ENCODE results near the gene PHACTR1.

Gene PHACTR1

GRCh38 chr6:13283331-13283730 lies 566.8 kb downstream of the PHACTR1 start:
- DNase-seq (ENCODE audit: low read depth, low spot score) = no peak

- no peak for DNase-seq (ENCODE audit: low read depth, low spot score)
These were observed 568.1 kb downstream of the PHACTR1 start for GRCh38 chr6:13284646-13285045.

GRCh38 chr6:13285705-13286104 lies 569.1 kb downstream of the PHACTR1 start:
- no peak for DNase-seq (ENCODE audit: low read depth, low spot score)

- DNase-seq (ENCODE audit: low read depth, low spot score) = no peak
These were observed 569.6 kb downstream of the PHACTR1 start for GRCh38 chr6:13286181-13286580.

GRCh38 chr6:13287104-13287503 lies 570.5 kb downstream of the PHACTR1 start:
- DNase-seq (ENCODE audit: low read depth, low spot score) = no peak

GRCh38 chr6:13288481-13288880 lies 571.9 kb downstream of the PHACTR1 start:
- no peak for DNase-seq (ENCODE audit: low read depth, low spot score)

GRCh38 chr6:13288969-13289391 lies 572.4 kb downstream of the PHACTR1 start:
- DNase-seq (ENCODE audit: low read depth, low spot score) = no peak

GRCh38 chr6:13289789-13290318 lies 573.3 kb downstream of the PHACTR1 start:
- DNase-seq (ENCODE audit: low read depth, low spot score) = no peak

GRCh38 chr6:13290335-13290734 lies 573.8 kb downstream of the PHACTR1 start:
- DNase-seq (ENCODE audit: low read depth, low spot score) = no peak

- DNase-seq (ENCODE audit: low read depth, low spot score) = no peak
These were observed 576.2 kb downstream of the PHACTR1 start for GRCh38 chr6:13292774-13293173.

GRCh38 chr6:13294499-13295069 lies 578.0 kb downstream of the PHACTR1 start:
- DNase-seq (ENCODE audit: low read depth, low spot score) = no peak

- DNase-seq (ENCODE audit: low read depth, low spot score) = no peak
These were observed 579.0 kb downstream of the PHACTR1 start for GRCh38 chr6:13295576-13295975.

- DNase-seq (ENCODE audit: low read depth, low spot score) = no peak
These were observed 580.0 kb downstream of the PHACTR1 start for GRCh38 chr6:13296536-13296997.

GRCh38 chr6:13297391-13297790 lies 580.8 kb downstream of the PHACTR1 start:
- no peak for DNase-seq (ENCODE audit: low read depth, low spot score)

- no peak for DNase-seq (ENCODE audit: low read depth, low spot score)
These were observed 581.9 kb downstream of the PHACTR1 start for GRCh38 chr6:13298446-13298845.

GRCh38 chr6:13299403-13299821 lies 582.8 kb downstream of the PHACTR1 start:
- no peak for DNase-seq (ENCODE audit: low read depth, low spot score)

- no peak for DNase-seq (ENCODE audit: low read depth, low spot score)
These were observed 583.4 kb downstream of the PHACTR1 start for GRCh38 chr6:13299918-13300317.

GRCh38 chr6:13300643-13301590 lies 584.4 kb downstream of the PHACTR1 start:
- no peak for DNase-seq (ENCODE audit: low read depth, low spot score)

- DNase-seq (ENCODE audit: low read depth, low spot score) = no peak
These were observed 585.7 kb downstream of the PHACTR1 start for GRCh38 chr6:13302291-13302690.

- DNase-seq (ENCODE audit: low read depth, low spot score) = no peak
These were observed 586.4 kb downstream of the PHACTR1 start for GRCh38 chr6:13302751-13303667.

GRCh38 chr6:13303668-13304017 lies 587.1 kb downstream of the PHACTR1 start:
- no peak for DNase-seq (ENCODE audit: low read depth, low spot score)

GRCh38 chr6:13304101-13304500 lies 587.5 kb downstream of the PHACTR1 start:
- no peak for DNase-seq (ENCODE audit: low read depth, low spot score)
